ENCODE data around the gene LACC1. TPM values are rescaled to one million over a fixed set of nuclear protein-coding genes. Genes with fewer than 3 reads are reported as not detected.

Gene LACC1
- total RNA-seq, 1 donor from 2014 or later: 3.2 TPM

DNA sequence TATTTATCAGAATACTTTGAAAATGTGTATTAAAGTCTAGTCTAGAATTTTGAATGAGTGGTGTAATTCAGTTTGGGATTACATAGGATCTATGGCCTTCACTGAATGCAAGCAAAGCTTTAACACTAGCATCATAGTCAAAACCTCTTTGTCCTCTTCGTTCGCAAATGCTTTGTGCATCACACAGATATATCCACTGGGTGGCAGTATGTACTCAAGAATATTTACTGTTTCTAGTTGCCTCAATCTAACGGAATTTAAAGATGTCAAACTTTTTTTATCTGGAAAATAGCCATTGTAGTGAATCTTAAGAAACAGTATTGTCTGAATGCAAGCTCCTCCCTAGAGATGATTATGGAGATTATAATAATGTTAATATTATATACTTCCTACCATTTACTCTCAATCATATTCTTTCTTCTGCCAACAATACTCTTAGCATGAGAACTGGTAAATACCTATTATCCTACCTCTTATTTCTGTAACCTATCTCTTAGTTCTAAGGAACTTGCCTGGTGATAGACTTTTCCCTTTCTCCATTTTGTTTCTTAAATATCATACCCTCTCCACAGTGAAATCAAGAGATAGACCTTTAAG is 25.8 kb downstream of the LACC1 start:
- no peaks in the 10 kb centered on the region for H3K36me3 Mint-ChIP-seq (ENCODE audit: low read depth)
- DNase-seq (ENCODE audit: low spot score): peak; percentile 9
- no peaks in the 10 kb centered on the region for H3K4me1 Mint-ChIP-seq (ENCODE audit: low read depth)
- peaks cover 16% of the 10 kb centered on the region for H3K27me3 Mint-ChIP-seq (ENCODE audit: insufficient read depth)
- intact Hi-C loops (cut with micrococcal nuclease): loop anchor here (1.0 to 10.0 kb wide), 6 partner anchors 145 to 566 kb away; no protein-coding TSS in a partner anchor
- no peak overlapping the region for H3K27ac Mint-ChIP-seq
- no peak overlapping the region for H3K4me3 Mint-ChIP-seq
- no peaks in the 10 kb centered on the region for H3K9me3 Mint-ChIP-seq

- H3K9me3 Mint-ChIP-seq: no peaks in the 10 kb centered on the region
- H3K4me1 Mint-ChIP-seq (ENCODE audit: low read depth): no peaks in the 10 kb centered on the region
- intact Hi-C loops (cut with micrococcal nuclease): loop anchor here (5.0 to 10.0 kb wide), 2 partner anchors 286 to 334 kb away; no protein-coding TSS in a partner anchor
- no peaks in the 10 kb centered on the region for H3K36me3 Mint-ChIP-seq (ENCODE audit: low read depth)
- H3K27ac Mint-ChIP-seq: no peak overlapping the region
- H3K27me3 Mint-ChIP-seq (ENCODE audit: insufficient read depth): peaks cover 26% of the 10 kb centered on the region
- H3K4me3 Mint-ChIP-seq: no peak overlapping the region
- no peak for DNase-seq (ENCODE audit: low spot score)
Observed at GRCh38 chr13:43908156-43909126, 28.7 kb downstream of the LACC1 start.

DNA sequence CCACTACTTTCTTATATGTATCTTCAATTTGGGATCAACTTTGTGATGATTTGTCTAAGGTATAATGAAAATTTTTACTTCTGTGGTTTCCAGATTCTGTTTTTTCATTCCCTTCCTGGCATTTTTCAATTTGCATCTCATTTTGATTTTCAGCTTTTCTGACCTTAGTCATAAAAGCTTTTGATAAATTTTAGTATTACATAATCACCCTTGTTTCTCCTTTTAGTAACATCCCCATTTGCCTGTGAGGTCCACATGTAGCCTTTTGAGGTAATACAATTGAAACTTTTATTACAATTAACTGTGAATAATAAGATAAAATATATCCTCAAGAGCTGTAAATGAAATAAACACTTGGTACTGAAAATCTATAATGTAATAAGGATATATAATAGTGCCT is 31.2 kb downstream of the LACC1 start:
- intact Hi-C loops (cut with micrococcal nuclease): no loop called here
- Mint-ChIP-seq H3K27me3 (ENCODE audit: insufficient read depth) (peaks cover 23% of the 10 kb centered on the region), H3K36me3 (ENCODE audit: low read depth) (no peaks in the 10 kb centered on the region), H3K4me1 (ENCODE audit: low read depth) (no peaks in the 10 kb centered on the region), H3K9me3 (no peaks in the 10 kb centered on the region), H3K4me3 (no peak overlapping the region), H3K27ac (no peak overlapping the region)
- no peak for DNase-seq (ENCODE audit: low spot score)

GRCh38 chr13:43911278-43911677 is 31.6 kb downstream of the LACC1 start:
- no peaks in the 10 kb centered on the region for H3K36me3 Mint-ChIP-seq (ENCODE audit: low read depth)
- intact Hi-C loops (cut with micrococcal nuclease): no loop called here
- no peaks in the 10 kb centered on the region for H3K9me3 Mint-ChIP-seq
- peaks cover 23% of the 10 kb centered on the region for H3K27me3 Mint-ChIP-seq (ENCODE audit: insufficient read depth)
- no peak overlapping the region for H3K27ac Mint-ChIP-seq
- DNase-seq (ENCODE audit: low spot score): no peak
- H3K4me3 Mint-ChIP-seq: no peak overlapping the region
- H3K4me1 Mint-ChIP-seq (ENCODE audit: low read depth): no peaks in the 10 kb centered on the region

- no peaks in the 10 kb centered on the region for H3K4me1 Mint-ChIP-seq (ENCODE audit: low read depth)
- no peaks in the 10 kb centered on the region for H3K9me3 Mint-ChIP-seq
- peaks cover 21% of the 10 kb centered on the region for H3K27me3 Mint-ChIP-seq (ENCODE audit: insufficient read depth)
- no peak overlapping the region for H3K4me3 Mint-ChIP-seq
- no peak overlapping the region for H3K27ac Mint-ChIP-seq
- DNase-seq (ENCODE audit: low spot score): no peak
- H3K36me3 Mint-ChIP-seq (ENCODE audit: low read depth): no peaks in the 10 kb centered on the region
- intact Hi-C loops (cut with micrococcal nuclease): no loop called here
Observed at GRCh38 chr13:43911871-43912270, 32.2 kb downstream of the LACC1 start.

- Mint-ChIP-seq H3K27ac (no peak overlapping the region), H3K27me3 (ENCODE audit: insufficient read depth) (peaks cover 12% of the 10 kb centered on the region), H3K36me3 (ENCODE audit: low read depth) (no peaks in the 10 kb centered on the region), H3K4me3 (no peak overlapping the region), H3K4me1 (ENCODE audit: low read depth) (no peaks in the 10 kb centered on the region), H3K9me3 (no peaks in the 10 kb centered on the region)
- intact Hi-C loops (cut with micrococcal nuclease): no loop called here
- no peak for DNase-seq (ENCODE audit: low spot score)
Observed at GRCh38 chr13:43915451-43915850, 35.7 kb downstream of the LACC1 start.

DNA sequence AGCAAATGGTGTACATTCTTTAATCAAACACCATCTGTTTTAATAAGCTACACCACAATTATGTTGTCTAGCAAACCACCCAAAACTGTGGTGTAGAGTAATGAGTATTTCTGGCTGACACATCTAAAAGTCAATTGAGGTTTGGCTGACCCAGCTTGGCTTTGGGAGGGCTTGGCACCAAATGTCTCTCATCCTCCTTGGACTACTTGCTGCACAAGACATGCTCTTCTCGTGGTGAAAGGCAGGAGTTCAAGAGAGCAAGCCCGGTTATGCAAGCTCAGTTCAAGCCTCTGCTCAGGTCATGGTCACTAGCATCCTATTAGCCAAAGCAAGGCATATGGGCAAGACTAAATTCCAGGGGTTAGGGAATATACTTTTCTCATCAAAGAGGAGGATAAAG is 37.1 kb downstream of the LACC1 start:
- H3K9me3 Mint-ChIP-seq: no peaks in the 10 kb centered on the region
- peaks cover 12% of the 10 kb centered on the region for H3K27me3 Mint-ChIP-seq (ENCODE audit: insufficient read depth)
- H3K36me3 Mint-ChIP-seq (ENCODE audit: low read depth): no peaks in the 10 kb centered on the region
- intact Hi-C loops (cut with micrococcal nuclease): no loop called here
- H3K4me1 Mint-ChIP-seq (ENCODE audit: low read depth): no peaks in the 10 kb centered on the region
- no peak overlapping the region for H3K4me3 Mint-ChIP-seq
- DNase-seq (ENCODE audit: low spot score): no peak
- H3K27ac Mint-ChIP-seq: no peak overlapping the region

DNA sequence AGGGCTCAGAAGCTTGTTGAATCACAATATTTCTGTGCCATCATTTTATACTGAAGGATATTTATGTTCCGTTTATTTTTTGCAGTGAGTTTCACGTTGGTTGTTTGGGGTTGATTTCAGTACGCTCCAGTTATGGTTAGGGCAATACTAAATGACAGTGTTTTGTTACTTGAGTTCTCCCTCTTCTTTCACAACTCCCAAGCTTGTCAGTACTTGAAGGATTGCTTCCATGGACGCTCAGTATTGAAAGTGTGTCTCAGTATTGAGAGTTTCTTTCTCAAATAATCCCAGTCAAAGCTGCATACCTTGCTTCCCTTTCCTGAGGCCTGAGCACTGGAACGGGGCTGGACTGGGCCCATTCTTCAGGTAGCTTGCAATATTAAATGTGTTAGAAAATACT is 38.9 kb downstream of the LACC1 start:
- H3K36me3 Mint-ChIP-seq (ENCODE audit: low read depth): no peaks in the 10 kb centered on the region
- no peak overlapping the region for H3K4me3 Mint-ChIP-seq
- no peaks in the 10 kb centered on the region for H3K4me1 Mint-ChIP-seq (ENCODE audit: low read depth)
- no peaks in the 10 kb centered on the region for H3K9me3 Mint-ChIP-seq
- H3K27me3 Mint-ChIP-seq (ENCODE audit: insufficient read depth): peaks cover 3% of the 10 kb centered on the region
- intact Hi-C loops (cut with micrococcal nuclease): no loop called here
- no peak for DNase-seq (ENCODE audit: low spot score)
- no peak overlapping the region for H3K27ac Mint-ChIP-seq

DNA sequence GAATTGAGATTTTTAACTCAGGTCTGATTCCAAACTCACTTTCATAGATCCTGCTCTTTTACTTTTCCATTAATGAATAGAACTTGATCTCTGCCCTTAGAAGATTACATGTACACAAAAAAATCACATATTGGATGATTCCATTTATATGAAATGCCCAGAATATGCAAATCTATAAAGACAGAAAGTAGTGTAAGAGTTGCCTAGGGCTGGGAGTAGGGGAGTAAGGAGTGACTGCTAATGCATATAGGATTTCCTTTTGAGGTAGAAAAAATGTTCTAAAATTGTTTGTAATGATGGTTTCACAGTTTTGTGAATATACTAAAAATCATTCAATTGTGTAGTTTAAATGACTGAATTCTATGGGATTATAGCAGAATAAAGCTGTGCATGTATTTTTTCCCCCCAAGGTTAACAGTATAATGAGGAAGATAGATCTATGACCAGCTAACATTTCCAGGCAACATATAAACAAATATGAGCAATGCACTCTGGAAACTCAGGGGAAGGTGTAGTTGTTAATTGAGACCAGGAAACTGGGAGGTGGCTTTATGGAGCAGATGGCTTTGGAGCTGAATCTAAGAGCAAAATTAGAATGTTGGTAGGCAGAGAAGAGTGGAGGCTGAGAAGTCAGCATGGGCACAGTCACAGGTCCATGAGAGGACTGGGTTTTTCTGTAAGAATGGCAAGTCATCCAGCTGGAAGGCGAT is 41.4 kb downstream of the LACC1 start:
- no peaks in the 10 kb centered on the region for H3K9me3 Mint-ChIP-seq
- DNase-seq (ENCODE audit: low spot score): no peak
- peaks cover 4% of the 10 kb centered on the region for H3K27me3 Mint-ChIP-seq (ENCODE audit: insufficient read depth)

GRCh38 chr13:43924549-43925245 is 45.0 kb downstream of the LACC1 start:
- no peaks in the 10 kb centered on the region for H3K4me1 Mint-ChIP-seq (ENCODE audit: low read depth)
- no peaks in the 10 kb centered on the region for H3K9me3 Mint-ChIP-seq
- no peak overlapping the region for H3K4me3 Mint-ChIP-seq
- DNase-seq (ENCODE audit: low spot score): no peak
- peaks cover 4% of the 10 kb centered on the region for H3K27me3 Mint-ChIP-seq (ENCODE audit: insufficient read depth)
- H3K36me3 Mint-ChIP-seq (ENCODE audit: low read depth): no peaks in the 10 kb centered on the region
- intact Hi-C loops (cut with micrococcal nuclease): no loop called here
- no peak overlapping the region for H3K27ac Mint-ChIP-seq

More for the DNA sequence above, 41.4 kb downstream of the LACC1 start:
- intact Hi-C loops (cut with micrococcal nuclease): no loop called here
- H3K4me1 Mint-ChIP-seq (ENCODE audit: low read depth): no peaks in the 10 kb centered on the region
- H3K36me3 Mint-ChIP-seq (ENCODE audit: low read depth): no peaks in the 10 kb centered on the region
- no peak overlapping the region for H3K27ac Mint-ChIP-seq
- no peak overlapping the region for H3K4me3 Mint-ChIP-seq

DNA sequence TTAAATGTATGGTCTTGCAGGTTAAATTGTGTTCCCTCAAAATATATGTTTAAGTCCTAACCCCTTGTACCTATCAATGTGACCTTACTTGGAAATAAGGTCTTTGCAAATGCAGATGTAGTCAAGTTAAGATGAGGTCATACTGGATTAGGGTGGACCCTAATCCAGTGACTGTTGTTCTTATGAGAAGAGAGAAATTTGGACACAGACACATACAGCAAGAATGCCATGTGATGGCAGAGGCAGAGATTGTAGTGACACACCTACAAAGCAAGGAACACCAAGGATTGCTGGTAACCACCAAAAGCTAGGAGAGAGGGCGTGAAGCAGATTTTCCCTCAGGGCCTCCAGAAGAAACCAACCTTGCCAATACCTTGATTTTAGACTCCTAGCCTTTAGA is 50.2 kb downstream of the LACC1 start:
- Mint-ChIP-seq H3K27me3 (ENCODE audit: insufficient read depth) (peaks cover 20% of the 10 kb centered on the region), H3K9me3 (no peaks in the 10 kb centered on the region), H3K4me1 (ENCODE audit: low read depth) (no peaks in the 10 kb centered on the region), H3K27ac (no peak overlapping the region), H3K36me3 (ENCODE audit: low read depth) (no peaks in the 10 kb centered on the region), H3K4me3 (no peak overlapping the region)
- no peak for DNase-seq (ENCODE audit: low spot score)
- intact Hi-C loops (cut with micrococcal nuclease): no loop called here

DNA sequence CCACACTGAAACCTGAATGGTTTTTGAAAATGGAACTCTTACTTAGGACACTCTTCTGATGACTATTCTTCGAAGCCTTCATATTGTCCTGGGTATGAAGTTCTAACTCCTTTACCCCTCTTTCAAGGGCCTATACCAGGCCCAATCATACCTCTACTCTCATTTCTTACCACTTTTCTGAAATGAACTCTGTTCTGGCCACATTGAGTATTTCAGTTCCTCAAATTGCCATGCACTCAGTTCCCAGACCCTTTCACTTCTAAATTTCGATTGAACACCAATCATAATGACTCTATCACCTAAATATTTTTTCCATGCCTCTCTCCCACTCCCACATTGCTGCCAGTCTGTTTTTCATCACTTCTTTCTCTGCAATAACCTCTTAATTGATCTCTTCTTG is 53.7 kb downstream of the LACC1 start:
- intact Hi-C loops (cut with micrococcal nuclease): no loop called here
- Mint-ChIP-seq H3K36me3 (ENCODE audit: low read depth) (no peaks in the 10 kb centered on the region), H3K4me3 (no peak overlapping the region), H3K9me3 (no peaks in the 10 kb centered on the region), H3K27me3 (ENCODE audit: insufficient read depth) (peaks cover 20% of the 10 kb centered on the region), H3K27ac (no peak overlapping the region), H3K4me1 (ENCODE audit: low read depth) (no peaks in the 10 kb centered on the region)
- no peak for DNase-seq (ENCODE audit: low spot score)

All from activated T-helper 1 cell treated with anti-CD3 and anti-CD28 coated beads, Interleukin-12 subunit alpha, Interleukin-12 subunit beta, Interleukin-2, Interleukin-4 antibody, amounts not matched to agents 30 ng/mL and 10 ng/mL and 1 ng/mL, durations not matched to agents 14 hours and 24 hours and 36 hours (primary cell).